KMS-11 (cell line): ENCODE measurements around the gene SYNPO2.

Experiments
- H2AFZ ChIP-seq: fragments of 200-600 bp; sonication (generic); 2 replicates; pipeline ENCODE4 v1.6.1; 2016; ENCODE audit warnings: antibody characterized with exemption, mixed run types, low read depth
- H3K27ac ChIP-seq: fragments of 200-600 bp; sonication (generic); 2 replicates; pipeline ENCODE4 v1.6.1; 2016; ENCODE audit warnings: mild to moderate bottlenecking, mixed run types
- H3K27me3 ChIP-seq: fragments of 200-600 bp; sonication (generic); 2 replicates; pipeline ENCODE4 v1.6.1; 2017; ENCODE audit warnings: mild to moderate bottlenecking, low read depth, mixed run types, moderate library complexity; ENCODE audit not compliant: insufficient read depth
- H3K36me3 ChIP-seq: fragments of 200-600 bp; sonication (generic); 2 replicates; pipeline ENCODE4 v1.6.1; 2017; ENCODE audit warnings: mild to moderate bottlenecking, mixed run types; ENCODE audit not compliant: insufficient read depth
- H3K4me1 ChIP-seq: fragments of 200-600 bp; sonication (generic); 2 replicates; pipeline ENCODE4 v1.6.1; 2016; ENCODE audit warnings: mild to moderate bottlenecking, low read depth, mixed run types; ENCODE audit not compliant: poor library complexity, severe bottlenecking
- H3K4me2 ChIP-seq: fragments of 200-600 bp; sonication (generic); 2 replicates; pipeline ENCODE4 v1.7.0; 2016; ENCODE audit warnings: mild to moderate bottlenecking, mixed run types
- H3K4me3 ChIP-seq: fragments of 200-600 bp; sonication (generic); IDR thresholded peaks from 2 replicates; pipeline ENCODE4 v1.6.1; 2017; ENCODE audit warnings: low read depth, low read length, mixed read lengths; ENCODE audit not compliant: insufficient read depth
- H3K79me2 ChIP-seq: fragments of 200-600 bp; sonication (generic); 2 replicates; pipeline ENCODE4 v1.6.1; 2016; ENCODE audit warnings: low read depth, mixed run types; ENCODE audit not compliant: insufficient read depth
- H3K9ac ChIP-seq: fragments of 200-600 bp; sonication (generic); 2 replicates; pipeline ENCODE4 v1.6.1; 2016; ENCODE audit warnings: mild to moderate bottlenecking, mixed run types
- H4K20me1 ChIP-seq: fragments of 200-600 bp; sonication (generic); 2 replicates; pipeline ENCODE4 v1.6.1; 2016; ENCODE audit warnings: mild to moderate bottlenecking, mixed run types; ENCODE audit not compliant: insufficient read depth
- CTCF ChIP-seq: fragments of 200-600 bp; sonication (generic); conservative IDR thresholded peaks from 2 replicates; pipeline ENCODE4 v1.6.1; 2017; ENCODE audit warnings: low read depth, mild to moderate bottlenecking, antibody characterized with exemption, low read length, moderate library complexity, mixed read lengths

SYNPO2 gene

GRCh38 chr4:119070301-119070700, 181.6 kb downstream of the SYNPO2 start:
- H4K20me1 ChIP-seq = no peaks in the 10 kb centered on the region
- H3K27ac ChIP-seq = no peak overlapping the region
- no peak overlapping the region for H2AFZ ChIP-seq
- H3K27me3 ChIP-seq = no peaks in the 10 kb centered on the region
- no peaks in the 10 kb centered on the region for H3K36me3 ChIP-seq
- no peaks in the 10 kb centered on the region for H3K79me2 ChIP-seq
- H3K4me1 ChIP-seq = no peaks in the 10 kb centered on the region
- H3K4me2 ChIP-seq = no peak overlapping the region
- no peak overlapping the region for H3K9ac ChIP-seq
- no peak for TF ChIP-seq CTCF
- no peak overlapping the region for H3K4me3 ChIP-seq

- Histone ChIP-seq H4K20me1 (no peaks in the 10 kb centered on the region), H3K79me2 (no peaks in the 10 kb centered on the region), H3K9ac (no peak overlapping the region), H2AFZ (no peak overlapping the region), H3K27me3 (no peaks in the 10 kb centered on the region), H3K4me1 (no peaks in the 10 kb centered on the region), H3K36me3 (no peaks in the 10 kb centered on the region), H3K4me2 (no peak overlapping the region), H3K27ac (no peak overlapping the region), H3K4me3 (no peak overlapping the region)
- TF ChIP-seq CTCF = no peak
Observed at GRCh38 chr4:119080721-119081541, 192.3 kb downstream of the SYNPO2 start.

GRCh38 chr4:119081542-119081859, 192.8 kb downstream of the SYNPO2 start:
- Histone ChIP-seq H3K9ac (no peak overlapping the region), H2AFZ (no peak overlapping the region), H3K79me2 (no peaks in the 10 kb centered on the region), H3K4me3 (no peak overlapping the region), H3K27me3 (no peaks in the 10 kb centered on the region), H3K4me1 (no peaks in the 10 kb centered on the region), H3K36me3 (no peaks in the 10 kb centered on the region), H3K4me2 (no peak overlapping the region), H3K27ac (no peak overlapping the region), H4K20me1 (no peaks in the 10 kb centered on the region)
- TF ChIP-seq CTCF = no peak

- no peak overlapping the region for H3K4me2 ChIP-seq
- no peak overlapping the region for H2AFZ ChIP-seq
Observed at GRCh38 chr4:119081943-119082342, 193.3 kb downstream of the SYNPO2 start.

More at GRCh38 chr4:119081943-119082342, 193.3 kb downstream of the SYNPO2 start:
- Histone ChIP-seq H3K27me3 (no peaks in the 10 kb centered on the region), H3K79me2 (no peaks in the 10 kb centered on the region), H4K20me1 (no peaks in the 10 kb centered on the region), H3K36me3 (no peaks in the 10 kb centered on the region), H3K27ac (no peak overlapping the region), H3K4me3 (no peak overlapping the region), H3K4me1 (no peaks in the 10 kb centered on the region), H3K9ac (no peak overlapping the region)
- TF ChIP-seq CTCF = no peak
